ENCODE measurements around the gene TREML2. TPM values are rescaled to one million over a fixed set of nuclear protein-coding genes. Genes with fewer than 3 reads are reported as not detected.
A peak's percentile ranks its signal among the peaks of the same experiment; 100 is the strongest.

Gene TREML2
- total RNA-seq, 1 donor from 2014 or later, result not detected

DNA sequence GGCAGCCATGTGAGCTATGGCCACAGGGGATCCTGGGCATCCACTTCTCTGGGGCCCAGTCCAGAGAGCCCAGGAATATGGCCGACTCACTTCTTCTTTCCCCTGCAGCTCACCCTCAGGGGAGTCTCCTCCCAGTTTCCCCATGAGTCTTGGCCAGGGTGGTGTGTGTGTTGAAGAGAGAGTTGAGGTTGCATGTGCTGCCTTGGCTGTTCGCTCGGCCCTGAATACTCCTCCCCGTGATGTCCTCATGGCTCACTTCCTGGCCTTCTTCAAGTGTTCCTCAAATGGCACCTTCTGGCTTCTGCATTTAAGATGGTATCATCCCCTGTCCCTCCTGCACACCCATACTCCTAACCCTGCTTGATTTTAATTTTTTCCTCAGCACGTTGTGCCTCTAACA, 43.6 kb downstream of the TREML2 start:
- DNase-seq (no peak), ATAC-seq (peak; percentile 28)
- intact Hi-C loops (cut with micrococcal nuclease), result no loop called here

DNA sequence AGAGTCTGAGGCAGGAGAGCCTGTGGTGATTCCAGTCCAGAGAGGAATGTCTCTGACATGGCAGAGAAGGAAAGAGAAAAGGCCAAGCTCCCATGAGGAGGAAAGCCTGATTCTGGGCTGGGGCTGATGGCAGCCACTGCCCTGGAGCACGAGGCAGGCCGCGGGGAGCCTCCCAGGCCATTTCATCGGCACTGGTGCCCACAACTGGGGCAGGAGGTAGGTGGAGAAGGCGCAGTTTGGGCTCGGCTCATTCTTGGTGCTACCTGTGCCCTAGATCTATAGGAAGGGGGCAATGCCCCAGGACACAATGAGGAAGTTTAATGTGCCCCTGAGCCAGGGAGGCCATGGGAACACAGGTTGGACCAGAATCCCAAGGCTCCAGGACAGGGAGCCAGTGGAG, 44.2 kb downstream of the TREML2 start:
- no peak for DNase-seq
- no peak for ATAC-seq
- intact Hi-C loops (cut with micrococcal nuclease), result no loop called here

DNA sequence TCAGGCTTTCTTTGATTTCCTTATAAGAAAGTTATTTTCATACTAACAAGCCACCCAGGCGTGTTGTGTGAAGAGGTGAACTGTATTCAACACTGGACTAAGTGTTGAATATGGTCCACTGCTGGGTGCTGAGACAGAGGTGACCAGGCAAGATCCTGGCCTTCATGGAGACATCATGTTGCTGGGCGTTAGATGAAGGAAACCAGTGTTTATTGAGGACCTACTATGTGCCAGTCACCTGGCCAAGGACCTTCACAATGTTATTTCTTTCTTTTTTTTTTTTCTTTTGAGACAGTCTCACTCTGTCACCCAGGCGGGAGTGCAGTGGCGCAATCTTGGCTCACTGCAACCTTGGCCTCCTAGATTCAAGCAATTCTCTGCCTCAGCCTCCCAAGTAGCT, 44.9 kb downstream of the TREML2 start:
- intact Hi-C loops (cut with micrococcal nuclease), result no loop called here
- ATAC-seq (no peak), DNase-seq (no peak)

DNA sequence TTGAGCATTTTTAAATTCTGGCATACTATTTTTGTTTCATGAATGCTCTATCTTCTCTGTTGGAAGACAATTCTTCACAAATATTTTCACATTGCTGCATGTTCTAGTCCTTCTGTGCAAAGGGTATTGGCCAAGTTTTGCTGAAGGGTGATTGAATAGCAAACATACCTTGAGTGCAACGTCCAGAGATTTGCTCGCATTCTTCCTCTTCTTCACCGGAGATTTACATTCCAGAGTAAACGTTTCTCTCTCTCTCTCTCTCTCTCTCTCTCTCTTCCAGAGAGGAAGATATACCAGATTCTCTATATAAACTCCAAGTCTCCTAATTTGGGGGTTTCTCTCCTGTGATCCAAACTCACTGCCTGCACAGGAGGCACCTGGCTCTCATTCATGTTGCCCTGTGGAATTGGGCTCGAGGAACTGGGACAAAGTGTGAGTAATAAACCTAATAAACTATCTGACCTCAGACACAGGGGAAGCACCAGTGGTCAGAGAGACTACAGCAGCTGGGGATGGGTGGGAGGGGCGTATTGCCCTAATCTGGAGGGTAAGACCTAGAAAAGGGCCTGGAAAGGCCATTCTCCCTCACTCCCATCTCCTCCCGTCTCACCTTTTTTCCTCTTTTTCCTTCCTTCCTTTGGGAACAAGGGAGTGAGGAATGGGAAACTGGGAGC, 45.7 kb downstream of the TREML2 start:
- intact Hi-C loops (cut with micrococcal nuclease), result no loop called here
- no peak for DNase-seq
- no peak for ATAC-seq

DNA sequence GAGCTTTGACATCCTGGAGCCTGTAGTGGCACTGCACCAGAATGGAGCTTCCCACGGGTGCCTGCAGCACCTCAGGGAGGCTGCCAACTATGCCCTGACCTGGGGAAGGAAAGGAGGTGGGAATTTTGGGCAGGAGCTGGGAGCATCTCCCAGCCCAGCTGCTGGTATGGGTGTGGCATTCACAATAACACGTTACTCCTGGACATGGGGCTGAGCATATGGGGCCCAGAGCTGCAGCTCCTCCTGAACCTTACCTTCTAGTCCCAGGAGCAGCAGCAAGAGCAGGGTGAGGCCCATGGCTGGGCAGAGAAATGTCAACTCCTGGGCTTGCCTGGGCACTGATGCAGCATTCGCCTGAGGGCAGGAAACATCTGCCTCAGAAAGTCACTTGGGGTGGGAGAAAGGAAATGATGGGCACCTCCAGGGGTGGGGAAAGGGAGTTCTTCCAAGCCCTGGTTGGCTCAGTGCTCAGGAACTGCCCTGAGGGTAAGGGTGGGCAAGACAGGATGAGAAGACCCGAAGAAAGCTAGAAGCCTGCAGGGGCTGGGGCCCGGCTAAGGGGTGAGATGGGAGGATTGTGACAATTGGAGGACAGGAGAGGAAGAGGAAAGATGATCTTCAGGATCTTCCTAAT, 46.8 kb downstream of the TREML2 start, which contains the start of gene TREML1:
TSS of gene TREML1 (minus strand) at position 356 of the 634 bp plus-strand sequence. CDS start at position 297, 59 bp downstream.
- DNase-seq, result no peak
- intact Hi-C loops (cut with micrococcal nuclease), result no loop called here
- ATAC-seq, result no peak

DNA sequence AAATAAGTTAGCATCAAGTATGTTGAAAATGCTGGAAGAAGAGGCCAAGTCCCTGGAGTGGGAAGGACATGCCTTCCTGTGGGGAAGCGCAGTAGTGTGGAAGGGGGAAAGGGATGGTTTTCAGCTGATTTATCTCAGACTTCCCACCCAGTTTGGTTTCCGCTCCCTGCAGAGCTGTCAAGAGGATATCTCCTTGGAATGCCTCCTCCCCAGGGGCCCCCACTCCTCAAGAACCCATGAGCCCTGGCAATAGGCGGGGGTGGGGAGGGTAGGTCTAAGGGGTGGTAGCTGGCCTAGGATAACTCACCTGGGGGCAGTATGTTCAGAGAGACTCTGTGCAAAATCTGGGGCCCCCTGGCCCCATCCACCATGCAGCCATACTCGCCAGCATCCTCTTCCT, 47.5 kb downstream of the TREML2 start:
- DNase-seq (no peak), ATAC-seq (no peak)
- intact Hi-C loops (cut with micrococcal nuclease), result no loop called here

DNA sequence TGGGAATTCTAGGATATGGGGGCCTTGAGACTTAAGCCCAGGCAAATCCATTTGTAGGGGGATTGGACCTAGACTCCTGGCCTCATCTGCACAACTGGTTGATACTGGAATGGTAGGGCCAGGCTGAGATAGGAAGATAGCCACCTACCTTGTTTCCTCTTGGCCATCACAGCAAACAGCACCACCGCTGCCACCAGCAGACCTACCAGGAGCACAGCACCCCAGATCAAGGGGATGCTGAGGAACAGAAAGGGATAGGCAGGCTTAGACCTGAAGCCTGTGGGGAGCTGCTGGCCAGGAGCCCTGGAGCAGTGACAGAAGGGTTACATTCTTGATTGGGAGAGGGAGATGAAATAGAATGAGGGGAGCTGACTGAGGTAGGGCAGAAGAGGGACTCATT, 50.3 kb downstream of the TREML2 start:
- DNase-seq, result no peak
- intact Hi-C loops (cut with micrococcal nuclease), result no loop called here
- no peak for ATAC-seq

DNA sequence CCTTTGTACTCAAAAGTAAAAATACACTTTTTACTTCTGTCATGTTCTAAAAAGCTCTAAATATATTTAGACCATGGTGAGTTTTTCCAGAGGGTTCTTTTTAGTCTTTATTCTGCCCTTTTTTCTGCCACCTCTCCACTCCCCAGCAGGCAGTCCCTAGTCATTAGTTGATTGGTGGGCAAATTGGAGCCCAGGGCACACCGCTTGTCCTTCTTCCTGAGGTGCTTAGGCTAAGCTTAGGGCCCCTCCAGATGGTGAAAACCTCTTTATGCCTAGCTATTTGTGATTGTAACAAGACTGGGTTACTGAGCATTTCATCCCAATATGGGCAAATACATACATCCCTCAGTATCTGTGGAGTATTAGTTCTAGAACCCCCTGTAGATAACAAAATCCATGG, 53.0 kb downstream of the TREML2 start:
- no peak for DNase-seq
- ATAC-seq, result no peak
- intact Hi-C loops (cut with micrococcal nuclease), result no loop called here

Other genes starting within 250 kb of the TREML2 start
- 0.20 TPM for gene UNC5CL, start 161.9 kb downstream of the TREML2 start, total RNA-seq
- not detected for gene TSPO2, start 158.7 kb downstream of the TREML2 start, total RNA-seq
- gene APOBEC2, start 147.9 kb downstream of the TREML2 start, total RNA-seq, result 237 TPM
- 22.2 TPM for gene OARD1, start 128.8 kb downstream of the TREML2 start, total RNA-seq
- gene NFYA, start 128.2 kb downstream of the TREML2 start, total RNA-seq, result 12.1 TPM
- gene TREML1, start 46.8 kb downstream of the TREML2 start, total RNA-seq, result not detected
- gene TREM2, start 38.0 kb downstream of the TREML2 start, total RNA-seq, result 0.59 TPM
- not detected for gene TREML4, start 27.2 kb upstream of the TREML2 start, total RNA-seq
- gene TREM1, start 85.5 kb upstream of the TREML2 start, total RNA-seq, result 0.92 TPM
- not detected for gene NCR2, start 134.5 kb upstream of the TREML2 start, total RNA-seq

Data from left ventricle myocardium superior (tissue), 1 donor.